ENCODE data around the gene TPM4.

DNA sequence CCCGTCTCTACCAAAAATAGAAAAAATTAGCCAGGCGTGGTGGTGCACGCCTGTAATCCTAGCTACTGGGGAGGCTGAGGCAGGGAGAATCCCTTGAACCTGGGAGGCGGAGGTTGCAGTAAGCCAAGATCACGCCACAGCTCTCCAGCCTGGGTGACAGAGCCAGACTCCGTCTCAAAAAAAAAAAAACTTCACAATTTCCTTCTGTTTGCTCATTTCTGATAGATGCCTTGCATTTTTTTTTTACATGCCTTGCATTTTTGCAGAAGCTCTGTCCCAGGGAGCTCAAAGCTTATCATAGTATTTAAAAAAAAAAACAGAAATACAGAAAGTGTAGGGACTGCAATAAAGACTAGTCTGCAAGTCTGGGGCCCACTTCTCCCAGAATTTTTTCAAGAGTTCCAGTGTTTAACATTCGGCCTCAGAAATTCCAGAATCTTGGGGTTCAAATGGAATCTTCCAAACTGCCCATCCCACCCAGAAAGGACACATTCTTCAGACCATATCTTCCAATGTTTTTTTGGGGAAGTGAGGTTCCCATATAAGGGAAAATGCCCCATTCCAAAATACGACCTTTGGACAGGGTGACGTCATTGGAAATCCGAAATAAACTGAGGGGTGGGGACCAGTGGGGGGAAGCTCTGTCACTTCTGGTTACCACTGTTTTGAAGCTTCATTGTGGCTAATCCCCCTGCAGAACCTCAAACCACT lies 18.2 kb downstream of the TPM4 start:
- TF ChIP-seq, protein P1, sequence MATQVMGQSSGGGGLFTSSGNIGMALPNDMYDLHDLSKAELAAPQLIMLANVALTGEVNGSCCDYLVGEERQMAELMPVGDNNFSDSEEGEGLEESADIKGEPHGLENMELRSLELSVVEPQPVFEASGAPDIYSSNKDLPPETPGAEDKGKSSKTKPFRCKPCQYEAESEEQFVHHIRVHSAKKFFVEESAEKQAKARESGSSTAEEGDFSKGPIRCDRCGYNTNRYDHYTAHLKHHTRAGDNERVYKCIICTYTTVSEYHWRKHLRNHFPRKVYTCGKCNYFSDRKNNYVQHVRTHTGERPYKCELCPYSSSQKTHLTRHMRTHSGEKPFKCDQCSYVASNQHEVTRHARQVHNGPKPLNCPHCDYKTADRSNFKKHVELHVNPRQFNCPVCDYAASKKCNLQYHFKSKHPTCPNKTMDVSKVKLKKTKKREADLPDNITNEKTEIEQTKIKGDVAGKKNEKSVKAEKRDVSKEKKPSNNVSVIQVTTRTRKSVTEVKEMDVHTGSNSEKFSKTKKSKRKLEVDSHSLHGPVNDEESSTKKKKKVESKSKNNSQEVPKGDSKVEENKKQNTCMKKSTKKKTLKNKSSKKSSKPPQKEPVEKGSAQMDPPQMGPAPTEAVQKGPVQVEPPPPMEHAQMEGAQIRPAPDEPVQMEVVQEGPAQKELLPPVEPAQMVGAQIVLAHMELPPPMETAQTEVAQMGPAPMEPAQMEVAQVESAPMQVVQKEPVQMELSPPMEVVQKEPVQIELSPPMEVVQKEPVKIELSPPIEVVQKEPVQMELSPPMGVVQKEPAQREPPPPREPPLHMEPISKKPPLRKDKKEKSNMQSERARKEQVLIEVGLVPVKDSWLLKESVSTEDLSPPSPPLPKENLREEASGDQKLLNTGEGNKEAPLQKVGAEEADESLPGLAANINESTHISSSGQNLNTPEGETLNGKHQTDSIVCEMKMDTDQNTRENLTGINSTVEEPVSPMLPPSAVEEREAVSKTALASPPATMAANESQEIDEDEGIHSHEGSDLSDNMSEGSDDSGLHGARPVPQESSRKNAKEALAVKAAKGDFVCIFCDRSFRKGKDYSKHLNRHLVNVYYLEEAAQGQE (IDR thresholded peaks at IDR 0.05; ENCODE audit: insufficient read depth in 1 of 2, low read depth in 2 of 2, low read length in 2 of 2), result no peak
- TF ChIP-seq POLR2AphosphoS5 (IDR thresholded peaks at IDR 0.05; ENCODE audit: low read depth, low read length), result no peak

Measured in PFSK-1 (cell line).